DND-41 (cell line): ENCODE data around the gene FER1L5.

Experiments
- ATAC-seq: fragments of 200-7000 bp; cut with Tn5 transposase; 3 replicates; pipeline ENCODE4 v1.9.1; 2021; ENCODE audit warnings: low read depth; ENCODE audit not compliant: insufficient read depth
- DNase-seq: peaks from one replicate; pipeline ENCODE4 v3.0.0-alpha.2; 2020
- H2AFZ ChIP-seq: 2 replicates; pipeline ENCODE4 v1.6.0; 2012; ENCODE audit warnings: low read depth, low read length
- H3K27ac ChIP-seq: 2 replicates; pipeline ENCODE4 v1.5.1; 2012; ENCODE audit warnings: low read length, inconsistent platforms
- H3K27me3 ChIP-seq: fragments of 200-600 bp; sonication (generic); 2 replicates; pipeline ENCODE4 v1.6.0; 2012; ENCODE audit warnings: low read length, mild to moderate bottlenecking, inconsistent platforms; ENCODE audit not compliant: insufficient read depth, poor library complexity
- H3K36me3 ChIP-seq: 2 replicates; pipeline ENCODE4 v1.5.1; 2012; ENCODE audit warnings: low read length, inconsistent platforms; ENCODE audit not compliant: insufficient read depth
- H3K4me1 ChIP-seq: 2 replicates; pipeline ENCODE4 v1.5.1; 2012; ENCODE audit warnings: mild to moderate bottlenecking, low read length; ENCODE audit not compliant: insufficient read depth
- H3K4me2 ChIP-seq: 2 replicates; pipeline ENCODE4 v1.6.0; 2012; ENCODE audit warnings: mild to moderate bottlenecking, moderate library complexity, low read length, inconsistent platforms; ENCODE audit not compliant: insufficient read depth
- H3K4me3 ChIP-seq, 2 experiments: fragments of 200-600 bp in 1 of 2; shearing (Covaris generic) in 1 of 2; 2 replicates each; pipeline ENCODE4 v1.5.1; 2012 to 2016; ENCODE audit warnings: inconsistent platforms in 2 of 2, low read length in 2 of 2, mild to moderate bottlenecking in 2 of 2, low read depth in 1 of 2, moderate library complexity in 1 of 2
- H3K79me2 ChIP-seq: 2 replicates; pipeline ENCODE4 v1.6.0; 2012; ENCODE audit warnings: low read length, inconsistent platforms; ENCODE audit not compliant: insufficient read depth
- H3K9ac ChIP-seq: 2 replicates; pipeline ENCODE4 v1.6.0; 2012; ENCODE audit warnings: low read depth, mild to moderate bottlenecking, inconsistent platforms, low read length, moderate library complexity
- H3K9me3 ChIP-seq: 2 replicates; pipeline ENCODE4 v1.5.1; 2012; ENCODE audit warnings: low read length, moderate library complexity, mild to moderate bottlenecking, inconsistent platforms; ENCODE audit not compliant: insufficient read depth, severe bottlenecking
- H4K20me1 ChIP-seq: 2 replicates; pipeline ENCODE4 v1.6.0; 2012; ENCODE audit warnings: low read length; ENCODE audit not compliant: insufficient read depth
- CTCF ChIP-seq: IDR thresholded peaks from 2 replicates; pipeline ENCODE4 v1.5.1; 2012; ENCODE audit warnings: borderline replicate concordance, low read length, moderate library complexity, mild to moderate bottlenecking; ENCODE audit not compliant: poor library complexity, severe bottlenecking; ENCODE audit errors: extremely low read depth
- EZH2 ChIP-seq: IDR thresholded peaks from 3 replicates; pipeline ENCODE4 v1.6.1; 2012; ENCODE audit warnings: borderline replicate concordance, low read depth, mild to moderate bottlenecking, moderate library complexity, low read length, inconsistent platforms; ENCODE audit not compliant: severe bottlenecking

Gene FER1L5

GRCh38 chr2:96687711-96688640, 45.4 kb downstream of the FER1L5 start:
- Histone ChIP-seq H3K27me3 (no peaks in the 10 kb centered on the region), H3K9ac (no peak overlapping the region), H2AFZ (no peak overlapping the region), H3K4me2 (no peak overlapping the region), H3K27ac (no peak overlapping the region), H3K4me1 (no peaks in the 10 kb centered on the region), H3K4me3 (no peak overlapping the region), H3K36me3 (no peaks in the 10 kb centered on the region), H4K20me1 (no peaks in the 10 kb centered on the region), H3K79me2 (no peaks in the 10 kb centered on the region), H3K9me3 (no peaks in the 10 kb centered on the region)
- no peak for DNase-seq
- ATAC-seq, result no peak
- TF ChIP-seq CTCF (no peak), EZH2 (no peak)

GRCh38 chr2:96688649-96689430, 46.3 kb downstream of the FER1L5 start:
- no peaks in the 10 kb centered on the region for H4K20me1 ChIP-seq
- H3K27ac ChIP-seq, result no peak overlapping the region
- no peaks in the 10 kb centered on the region for H3K4me1 ChIP-seq
- no peak overlapping the region for H3K4me2 ChIP-seq
- TF ChIP-seq CTCF, result no peak
- no peak for TF ChIP-seq EZH2
- no peak overlapping the region for H2AFZ ChIP-seq
- no peak overlapping the region for H3K4me3 ChIP-seq
- H3K9me3 ChIP-seq, result no peaks in the 10 kb centered on the region
- no peak overlapping the region for H3K9ac ChIP-seq
- H3K27me3 ChIP-seq, result no peaks in the 10 kb centered on the region
- ATAC-seq, result no peak
- H3K79me2 ChIP-seq, result no peaks in the 10 kb centered on the region
- no peaks in the 10 kb centered on the region for H3K36me3 ChIP-seq
- no peak for DNase-seq

- Histone ChIP-seq H3K4me3 (no peak overlapping the region), H3K79me2 (no peaks in the 10 kb centered on the region), H3K4me1 (no peaks in the 10 kb centered on the region), H3K36me3 (no peaks in the 10 kb centered on the region), H3K4me2 (no peak overlapping the region), H2AFZ (no peak overlapping the region), H3K27ac (no peak overlapping the region), H3K9me3 (no peaks in the 10 kb centered on the region), H3K27me3 (no peaks in the 10 kb centered on the region), H4K20me1 (no peaks in the 10 kb centered on the region), H3K9ac (no peak overlapping the region)
- ATAC-seq (no peak), DNase-seq (no peak)
- no peak for TF ChIP-seq EZH2
Measured at GRCh38 chr2:96689431-96689991, 46.9 kb downstream of the FER1L5 start.
